Upper lobe of right lung (tissue), 1 donor: ENCODE data around the gene RHOU. TPM values are rescaled to one million over a fixed set of nuclear protein-coding genes. Genes with fewer than 3 reads are reported as not detected.

ENCODE experiments used
- ATAC-seq: fragments of 200-7000 bp; cut with Tn5 transposase; one replicate; pipeline ENCODE4 v1.9.1; 2020; ENCODE audit warnings: mild to moderate bottlenecking, moderate library complexity
- DNase-seq: peaks from one replicate; pipeline ENCODE4 v3.0.0-alpha.2; 2020
- H3K27ac ChIP-seq: fragments of 200-600 bp; one replicate; pipeline ENCODE4 v1.8.0; 2022
- H3K27me3 ChIP-seq: fragments of 200-600 bp; one replicate; pipeline ENCODE4 v1.8.0; 2022; ENCODE audit warnings: mild to moderate bottlenecking
- H3K36me3 ChIP-seq: fragments of 200-600 bp; one replicate; pipeline ENCODE4 v1.8.0; 2022
- H3K4me1 ChIP-seq: fragments of 200-600 bp; one replicate; pipeline ENCODE4 v1.8.0; 2022
- H3K4me3 ChIP-seq: fragments of 200-600 bp; one replicate; pipeline ENCODE4 v1.8.0; 2022; ENCODE audit warnings: mild to moderate bottlenecking
- H3K9me3 ChIP-seq: fragments of 200-600 bp; one replicate; pipeline ENCODE4 v1.8.0; 2022
- intact Hi-C: fragments of 100-400 bp; cut with DNase I; formaldehyde crosslinking; loops from one replicate; pipeline ENCODE4 v1.11.0; 2022
- total RNA-seq: library from RNA; stranded (reverse); fragmentation: NEBNext Ultra II Directional; extraction: Animal tissue kit (Norgen Biotek cat#: 25700); gene quantifications from one replicate; pipeline ENCODE4 v1.2.1, GENCODE V29; 2021
- TF ChIP-seq, protein P1 (sequence below): fragments of 200-600 bp; IDR thresholded peaks from one replicate; pipeline ENCODE4 v1.8.0; 2022; ENCODE audit warnings: antibody characterized with exemption
- donor health status: DM: no; HTN: yes; CAD: no; lungs with severe emphysema.

RHOU gene
- total RNA-seq, 1 donor from 2014 or later: 21.0 TPM

DNA sequence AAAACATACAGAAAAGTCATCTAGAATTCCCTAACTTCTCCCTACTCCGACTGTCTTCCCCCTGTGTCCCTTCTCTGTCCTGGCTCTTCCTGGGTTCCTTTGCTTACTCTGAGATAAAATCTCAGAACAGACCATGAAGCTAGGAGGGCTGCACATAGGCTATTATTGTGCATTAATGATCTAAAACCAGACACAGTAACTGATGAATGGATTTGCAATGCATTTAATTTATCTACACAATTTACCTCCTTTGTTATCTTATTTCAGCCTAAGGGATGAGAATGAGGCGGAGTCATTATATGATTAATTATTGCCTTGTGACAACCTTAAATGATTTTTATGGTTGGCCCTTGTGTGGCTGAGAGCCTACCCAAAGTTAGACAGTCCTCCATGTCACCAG is 14.5 kb downstream of the RHOU start:
- Histone ChIP-seq H3K4me1 (peaks cover 6% of the 10 kb centered on the region), H3K4me3 (no peak overlapping the region), H3K27me3 (no peaks in the 10 kb centered on the region), H3K9me3 (no peaks in the 10 kb centered on the region), H3K36me3 (peaks cover 16% of the 10 kb centered on the region), H3K27ac (no peak overlapping the region)
- ATAC-seq (no peak), DNase-seq (no peak)
- TF ChIP-seq, protein P1, sequence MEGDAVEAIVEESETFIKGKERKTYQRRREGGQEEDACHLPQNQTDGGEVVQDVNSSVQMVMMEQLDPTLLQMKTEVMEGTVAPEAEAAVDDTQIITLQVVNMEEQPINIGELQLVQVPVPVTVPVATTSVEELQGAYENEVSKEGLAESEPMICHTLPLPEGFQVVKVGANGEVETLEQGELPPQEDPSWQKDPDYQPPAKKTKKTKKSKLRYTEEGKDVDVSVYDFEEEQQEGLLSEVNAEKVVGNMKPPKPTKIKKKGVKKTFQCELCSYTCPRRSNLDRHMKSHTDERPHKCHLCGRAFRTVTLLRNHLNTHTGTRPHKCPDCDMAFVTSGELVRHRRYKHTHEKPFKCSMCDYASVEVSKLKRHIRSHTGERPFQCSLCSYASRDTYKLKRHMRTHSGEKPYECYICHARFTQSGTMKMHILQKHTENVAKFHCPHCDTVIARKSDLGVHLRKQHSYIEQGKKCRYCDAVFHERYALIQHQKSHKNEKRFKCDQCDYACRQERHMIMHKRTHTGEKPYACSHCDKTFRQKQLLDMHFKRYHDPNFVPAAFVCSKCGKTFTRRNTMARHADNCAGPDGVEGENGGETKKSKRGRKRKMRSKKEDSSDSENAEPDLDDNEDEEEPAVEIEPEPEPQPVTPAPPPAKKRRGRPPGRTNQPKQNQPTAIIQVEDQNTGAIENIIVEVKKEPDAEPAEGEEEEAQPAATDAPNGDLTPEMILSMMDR: no peak
- intact Hi-C loops: no loop called here

DNA sequence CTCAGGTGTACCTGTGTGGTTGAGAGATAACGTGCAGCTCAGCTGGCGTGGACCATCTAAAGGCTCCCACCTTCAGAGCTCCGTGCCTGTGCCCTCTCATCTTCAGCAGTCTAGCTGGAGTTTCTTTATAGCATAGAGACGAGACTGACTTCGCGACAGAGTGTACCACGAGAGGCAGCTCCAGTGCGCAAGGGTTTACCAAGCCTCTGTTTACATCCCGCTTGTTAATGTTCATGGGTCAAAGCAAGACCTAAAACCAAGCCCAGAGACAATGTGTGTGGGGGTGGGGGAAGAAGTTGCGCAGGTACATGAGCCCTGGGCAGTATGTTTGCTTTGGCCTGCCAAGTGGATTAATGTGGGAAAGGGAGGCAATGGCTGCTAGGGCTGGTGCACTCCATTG is 15.6 kb downstream of the RHOU start:
- TF ChIP-seq, protein P1: no peak
- intact Hi-C loops: no loop called here
- no peak for ATAC-seq
- DNase-seq: no peak
- H3K27me3 ChIP-seq: peaks cover 5% of the 10 kb centered on the region
- peaks cover 6% of the 10 kb centered on the region for H3K4me1 ChIP-seq
- H3K27ac ChIP-seq: no peak overlapping the region
- no peaks in the 10 kb centered on the region for H3K9me3 ChIP-seq
- H3K36me3 ChIP-seq: peaks cover 6% of the 10 kb centered on the region
- no peak overlapping the region for H3K4me3 ChIP-seq

DNA sequence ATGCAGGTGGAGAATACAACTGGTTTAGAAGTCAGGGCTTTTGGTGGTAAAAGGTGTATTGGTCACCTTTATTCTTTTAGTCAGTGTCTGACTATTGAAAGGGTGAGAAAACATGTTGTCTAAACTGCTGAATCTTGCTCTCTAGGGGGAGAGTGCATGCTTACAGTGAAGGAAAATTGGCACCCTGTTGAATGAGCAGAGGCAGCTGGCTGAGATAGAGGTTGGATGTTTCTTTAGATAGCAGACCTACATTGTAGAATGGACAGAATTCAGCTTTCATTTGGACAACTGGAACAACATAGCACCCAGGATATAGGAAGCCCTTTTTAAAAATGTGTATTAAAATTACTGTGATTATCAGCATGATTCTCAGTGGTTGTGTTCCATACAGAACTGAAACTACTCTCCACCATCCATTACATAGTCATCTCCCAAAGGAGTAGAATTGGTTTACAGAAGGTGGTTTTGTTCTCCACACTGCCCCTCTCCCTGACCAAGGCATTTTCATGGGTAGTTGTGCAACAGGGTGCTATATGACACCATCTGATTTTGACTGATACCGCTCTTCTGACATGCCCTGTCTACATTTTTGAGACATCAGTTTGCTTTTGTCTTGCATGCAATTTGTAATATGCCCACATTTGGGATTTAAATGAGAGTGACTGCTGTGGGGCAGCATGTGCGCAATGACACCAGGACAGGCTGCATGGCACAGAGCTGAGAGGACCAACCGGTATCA is 16.2 kb downstream of the RHOU start:
- intact Hi-C loops: no loop called here
- Histone ChIP-seq H3K27me3 (peaks cover 5% of the 10 kb centered on the region), H3K4me1 (peaks cover 6% of the 10 kb centered on the region), H3K27ac (no peak overlapping the region), H3K4me3 (no peak overlapping the region), H3K9me3 (no peaks in the 10 kb centered on the region), H3K36me3 (peaks cover 2% of the 10 kb centered on the region)
- no peak for DNase-seq
- ATAC-seq: no peak
- TF ChIP-seq, protein P1: no peak

DNA sequence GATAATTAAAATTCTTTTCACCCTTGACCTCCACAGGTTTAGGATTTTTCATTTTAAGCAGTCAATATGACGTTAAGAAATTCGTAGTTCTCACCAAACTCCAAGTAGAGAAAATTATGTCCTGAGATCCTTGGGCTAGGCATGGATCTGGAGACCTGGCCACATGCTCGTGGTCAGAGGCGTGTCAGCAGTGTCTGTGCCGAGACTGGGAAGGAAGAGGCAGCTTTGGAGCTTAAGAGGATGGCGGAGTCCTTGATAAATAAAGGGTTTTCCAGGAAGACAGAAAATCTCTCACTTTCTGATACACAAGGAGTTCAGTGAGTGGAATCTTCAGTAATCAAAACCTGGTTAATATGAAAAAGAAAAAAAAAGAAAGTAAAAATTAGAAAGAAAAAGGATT is 17.0 kb downstream of the RHOU start:
- Histone ChIP-seq H3K27ac (no peak overlapping the region), H3K27me3 (peaks cover 5% of the 10 kb centered on the region), H3K4me3 (no peak overlapping the region), H3K36me3 (no peaks in the 10 kb centered on the region), H3K4me1 (peaks cover 6% of the 10 kb centered on the region), H3K9me3 (no peaks in the 10 kb centered on the region)
- intact Hi-C loops: no loop called here
- ATAC-seq: no peak
- no peak for DNase-seq
- TF ChIP-seq, protein P1: no peak

DNA sequence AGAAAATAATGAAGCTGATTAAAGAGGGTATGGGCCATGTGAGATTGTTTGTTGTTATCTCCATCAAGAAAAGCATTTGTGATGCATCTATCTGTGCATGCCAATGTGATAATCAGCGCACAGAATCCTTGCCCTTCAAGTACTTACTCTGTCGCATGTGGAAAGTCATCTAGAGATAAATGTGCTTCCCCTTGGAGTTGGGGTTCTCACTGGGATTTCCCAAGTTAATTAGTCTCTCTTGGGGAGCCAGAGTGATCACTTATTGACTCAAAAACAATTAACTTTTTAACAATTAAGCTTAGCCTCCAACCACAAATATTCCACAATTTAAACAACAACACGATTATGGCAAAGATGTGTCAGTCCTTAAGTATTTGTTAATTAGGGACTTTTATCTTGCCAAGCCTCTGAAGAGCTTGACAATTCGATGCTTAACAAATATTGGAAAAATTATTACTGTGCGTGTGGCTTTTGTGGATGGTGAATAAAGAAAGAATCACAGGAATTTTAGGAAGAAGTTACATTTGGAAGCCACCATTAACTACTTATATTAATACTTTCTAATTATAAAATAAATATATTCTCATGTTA is 17.5 kb downstream of the RHOU start:
- Histone ChIP-seq H3K4me3 (no peak overlapping the region), H3K36me3 (no peaks in the 10 kb centered on the region), H3K4me1 (peaks cover 6% of the 10 kb centered on the region), H3K27ac (no peak overlapping the region), H3K9me3 (no peaks in the 10 kb centered on the region), H3K27me3 (peaks cover 5% of the 10 kb centered on the region)
- DNase-seq: no peak
- ATAC-seq: no peak
- intact Hi-C loops: no loop called here
- TF ChIP-seq, protein P1: no peak
